ENCODE measurements around the gene USP20.

DNA sequence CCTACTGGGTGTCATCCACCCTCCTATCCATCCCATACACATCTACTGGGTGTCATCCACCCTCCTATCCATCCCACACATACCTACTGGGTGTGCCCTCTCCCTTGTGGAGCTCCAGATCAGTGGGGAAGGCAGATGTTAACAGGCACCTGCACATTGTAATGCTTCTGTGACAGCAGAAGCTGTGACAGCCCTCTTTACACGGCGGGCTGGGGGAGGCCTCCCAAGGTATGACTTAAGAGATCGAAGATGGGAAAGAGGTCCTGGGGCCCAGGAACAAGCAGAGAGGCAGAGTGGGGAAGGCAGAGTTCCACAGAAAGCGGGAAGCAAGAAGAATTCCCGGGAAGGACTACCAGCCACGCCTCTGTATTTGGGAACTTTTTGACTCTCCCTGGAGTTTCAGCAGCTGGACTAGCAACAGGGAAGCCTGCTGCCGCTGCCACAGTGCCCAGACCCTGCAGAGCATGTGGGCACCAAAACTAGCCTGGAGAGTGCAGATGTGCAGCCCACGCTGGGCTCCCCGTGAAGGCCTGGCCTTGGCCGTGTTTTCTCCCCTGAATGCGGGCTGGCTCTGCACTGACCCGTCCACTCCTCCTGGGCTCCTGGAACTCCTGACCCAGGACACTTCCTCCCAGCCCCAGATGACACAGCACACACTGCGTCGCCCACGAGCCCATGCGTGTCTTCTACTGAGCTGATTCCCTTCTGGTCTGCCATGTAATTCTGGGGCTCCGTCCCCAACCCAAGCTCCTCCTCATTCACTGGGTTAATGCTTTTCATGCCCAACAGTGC lies 20.6 kb upstream of the USP20 start:
- TF ChIP-seq POLR2AphosphoS5 (IDR thresholded peaks at IDR 0.05; ENCODE audit: low read depth, low read length) = no peak
- no peak for TF ChIP-seq POLR2A (IDR thresholded peaks at IDR 0.05; ENCODE audit: low read depth, low read length)

All from GM12892 (cell line).